NB4 (cell line): ENCODE results near the gene FLRT1.

Experiments
- DNase-seq: peaks from one replicate; pipeline ENCODE4 v3.0.0; 2010; ENCODE audit warnings: low read depth
- H3K4me3 ChIP-seq: one replicate; pipeline ENCODE4 v1.5.1; 2011; ENCODE audit warnings: mild to moderate bottlenecking, low read depth, low read length, moderate library complexity
- CTCF ChIP-seq: IDR thresholded peaks from one replicate; pipeline ENCODE4 v1.5.1; 2012; ENCODE audit warnings: low read depth, low read length
- MAX ChIP-seq: IDR thresholded peaks from 2 replicates; pipeline ENCODE4 v1.6.1; 2011; ENCODE audit warnings: low read depth, low read length
- MYC ChIP-seq: IDR thresholded peaks from 2 replicates; pipeline ENCODE4 v1.6.1; 2011; ENCODE audit warnings: low read depth, low read length
- POLR2A ChIP-seq: IDR thresholded peaks from 2 replicates; pipeline ENCODE4 v1.6.1; 2011; ENCODE audit warnings: mild to moderate bottlenecking; ENCODE audit not compliant: insufficient read length; ENCODE audit errors: extremely low read depth

Gene FLRT1

GRCh38 chr11:64073542-64073941, 37.8 kb downstream of the FLRT1 start:
- TF ChIP-seq CTCF (no peak), MAX (no peak), MYC (no peak), POLR2A (no peak)
- no peak for DNase-seq
- H3K4me3 ChIP-seq = no peak overlapping the region

GRCh38 chr11:64074239-64074638, 38.5 kb downstream of the FLRT1 start:
- peak; percentile 56 for TF ChIP-seq MAX
- TF ChIP-seq MYC = no peak
- peak; percentile 66 for DNase-seq
- H3K4me3 ChIP-seq = no peak overlapping the region

- DNase-seq = no peak
- TF ChIP-seq CTCF (no peak), POLR2A (no peak), MYC (no peak), MAX (no peak)
- no peak overlapping the region for H3K4me3 ChIP-seq
Observed at GRCh38 chr11:64076758-64077157, 41.0 kb downstream of the FLRT1 start.

- no peak overlapping the region for H3K4me3 ChIP-seq
- no peak for TF ChIP-seq CTCF
- TF ChIP-seq MAX = no peak
- no peak for TF ChIP-seq POLR2A
- TF ChIP-seq MYC = no peak
- DNase-seq = no peak
Observed at GRCh38 chr11:64077607-64078006, 41.9 kb downstream of the FLRT1 start.

GRCh38 chr11:64078284-64078683, 42.6 kb downstream of the FLRT1 start:
- no peak for DNase-seq

GRCh38 chr11:64078905-64079304, 43.2 kb downstream of the FLRT1 start:
- no peak for DNase-seq
- no peak overlapping the region for H3K4me3 ChIP-seq
- TF ChIP-seq MAX = no peak
- no peak for TF ChIP-seq POLR2A
- TF ChIP-seq MYC = no peak
- no peak for TF ChIP-seq CTCF

More at GRCh38 chr11:64078284-64078683, 42.6 kb downstream of the FLRT1 start:
- TF ChIP-seq MAX = no peak
- no peak for TF ChIP-seq POLR2A
- no peak for TF ChIP-seq MYC
- TF ChIP-seq CTCF = no peak
- H3K4me3 ChIP-seq = no peak overlapping the region
